Upper lobe of right lung (tissue), 1 donor: ENCODE measurements around the gene IQGAP2. TPM values are rescaled to one million over a fixed set of nuclear protein-coding genes. Genes with fewer than 3 reads are reported as not detected.

Source experiments
- ATAC-seq: fragments of 200-7000 bp; cut with Tn5 transposase; one replicate; pipeline ENCODE4 v1.9.1; 2020; ENCODE audit warnings: mild to moderate bottlenecking, moderate library complexity
- DNase-seq: peaks from one replicate; pipeline ENCODE4 v3.0.0-alpha.2; 2020
- H3K27ac ChIP-seq: fragments of 200-600 bp; one replicate; pipeline ENCODE4 v1.8.0; 2022
- H3K27me3 ChIP-seq: fragments of 200-600 bp; one replicate; pipeline ENCODE4 v1.8.0; 2022; ENCODE audit warnings: mild to moderate bottlenecking
- H3K36me3 ChIP-seq: fragments of 200-600 bp; one replicate; pipeline ENCODE4 v1.8.0; 2022
- H3K4me1 ChIP-seq: fragments of 200-600 bp; one replicate; pipeline ENCODE4 v1.8.0; 2022
- H3K4me3 ChIP-seq: fragments of 200-600 bp; one replicate; pipeline ENCODE4 v1.8.0; 2022; ENCODE audit warnings: mild to moderate bottlenecking
- H3K9me3 ChIP-seq: fragments of 200-600 bp; one replicate; pipeline ENCODE4 v1.8.0; 2022
- CTCF ChIP-seq: fragments of 200-600 bp; IDR thresholded peaks from one replicate; pipeline ENCODE4 v1.8.0; 2022; ENCODE audit warnings: antibody characterized with exemption
- intact Hi-C: fragments of 100-400 bp; cut with DNase I; formaldehyde crosslinking; loops from one replicate; pipeline ENCODE4 v1.11.0; 2022
- total RNA-seq: library from RNA; stranded (reverse); fragmentation: NEBNext Ultra II Directional; extraction: Animal tissue kit (Norgen Biotek cat#: 25700); gene quantifications from one replicate; pipeline ENCODE4 v1.2.1, GENCODE V29; 2021
- donor health status: DM: no; HTN: yes; CAD: no; lungs with severe emphysema.

The IQGAP2 gene
- total RNA-seq, 1 donor from 2014 or later: 31.0 TPM

DNA sequence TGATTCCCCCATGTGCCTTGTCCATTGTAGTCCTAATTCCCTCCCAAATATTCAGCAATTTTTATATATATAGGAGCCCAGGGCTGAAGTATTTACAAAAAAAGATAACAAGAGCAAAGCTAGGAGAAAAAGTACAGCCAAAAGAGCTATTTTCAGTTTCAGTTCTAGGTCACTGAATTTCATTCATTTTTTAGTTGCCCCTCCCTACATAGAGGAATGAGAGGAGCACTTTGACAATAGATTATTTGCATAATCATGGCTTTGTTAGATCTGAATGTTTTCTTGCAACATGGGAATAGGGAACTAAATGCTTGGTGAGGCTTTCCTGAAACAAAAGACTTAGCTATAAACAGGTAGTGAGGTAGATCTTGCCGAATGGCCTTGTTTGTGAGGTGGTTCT is 235.4 kb downstream of the IQGAP2 start:
- DNase-seq: no peak
- Histone ChIP-seq H3K4me1 (peaks cover 8% of the 10 kb centered on the region), H3K36me3 (peaks cover 10% of the 10 kb centered on the region), H3K27ac (no peak overlapping the region), H3K27me3 (no peaks in the 10 kb centered on the region), H3K9me3 (no peaks in the 10 kb centered on the region), H3K4me3 (no peak overlapping the region)
- no peak for ATAC-seq
- intact Hi-C loops: no loop called here
- TF ChIP-seq CTCF: no peak

GRCh38 chr5:76641514-76642120 is 238.5 kb downstream of the IQGAP2 start:
- TF ChIP-seq CTCF: peak; percentile 76
- ATAC-seq (peak; percentile 71), DNase-seq (no peak)
- H3K4me3 ChIP-seq: no peak overlapping the region
- peaks cover 8% of the 10 kb centered on the region for H3K4me1 ChIP-seq
- peaks cover 12% of the 10 kb centered on the region for H3K36me3 ChIP-seq
- H3K27me3 ChIP-seq: no peaks in the 10 kb centered on the region
- no peak overlapping the region for H3K27ac ChIP-seq
- intact Hi-C loops: no loop called here
- H3K9me3 ChIP-seq: no peaks in the 10 kb centered on the region

DNA sequence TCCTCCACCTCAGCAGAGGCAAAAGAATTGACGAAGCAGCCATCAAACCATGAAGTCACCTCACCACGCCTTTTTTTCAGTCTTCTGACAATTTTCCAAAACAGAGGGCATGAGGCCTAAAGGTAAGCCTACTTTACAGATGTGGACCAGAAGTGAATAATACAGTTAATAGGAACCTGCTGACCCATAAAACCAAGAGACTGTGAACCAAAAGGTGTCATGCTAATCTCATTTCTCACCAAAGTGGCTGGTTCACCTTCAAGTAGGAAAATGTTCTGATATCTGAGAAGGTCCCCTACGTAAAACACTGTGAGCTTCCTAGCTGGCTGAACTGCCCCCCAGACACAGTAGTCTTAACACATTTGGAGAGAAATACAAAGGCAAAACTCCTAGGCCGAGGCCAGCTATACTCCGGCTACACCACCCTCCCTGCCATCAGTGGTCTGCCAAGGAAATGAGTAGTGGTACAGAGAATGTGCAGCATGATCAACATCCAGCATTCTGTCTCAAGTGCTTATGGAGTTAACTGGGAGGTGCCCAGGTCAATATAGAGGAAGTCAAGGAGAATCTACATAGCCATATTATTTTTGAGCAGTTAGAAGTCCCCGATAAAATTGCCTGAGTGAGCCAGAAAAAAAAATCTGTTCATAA is 239.4 kb downstream of the IQGAP2 start:
- Histone ChIP-seq H3K4me1 (peaks cover 8% of the 10 kb centered on the region), H3K9me3 (no peaks in the 10 kb centered on the region), H3K36me3 (peaks cover 12% of the 10 kb centered on the region), H3K27ac (no peak overlapping the region), H3K27me3 (no peaks in the 10 kb centered on the region), H3K4me3 (no peak overlapping the region)
- no peak for TF ChIP-seq CTCF
- ATAC-seq: no peak
- intact Hi-C loops: no loop called here
- DNase-seq: no peak

DNA sequence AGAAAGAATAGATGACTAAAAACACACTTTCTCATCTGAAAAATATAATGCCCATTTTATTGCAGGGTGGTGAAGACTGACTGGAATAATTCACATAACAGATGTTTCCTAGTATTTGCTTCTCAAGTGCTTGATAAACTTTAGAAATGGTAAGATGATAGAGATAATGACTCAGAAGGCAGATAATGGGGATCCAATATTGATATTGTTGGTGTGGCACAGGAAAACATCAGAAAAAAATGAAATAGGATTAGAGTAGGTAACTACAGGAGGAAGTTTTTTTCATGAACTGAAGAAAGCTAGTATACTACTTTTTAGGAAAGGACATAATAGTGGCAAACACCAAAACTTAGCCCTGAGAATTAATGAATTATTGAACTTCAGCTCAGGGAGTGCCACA is 240.3 kb downstream of the IQGAP2 start:
- intact Hi-C loops: no loop called here
- H3K36me3 ChIP-seq: peaks cover 12% of the 10 kb centered on the region
- H3K4me3 ChIP-seq: no peak overlapping the region
- H3K9me3 ChIP-seq: no peaks in the 10 kb centered on the region
- no peak for ATAC-seq
- peaks cover 7% of the 10 kb centered on the region for H3K4me1 ChIP-seq
- DNase-seq: no peak
- no peak overlapping the region for H3K27ac ChIP-seq
- no peak for TF ChIP-seq CTCF
- H3K27me3 ChIP-seq: no peaks in the 10 kb centered on the region

GRCh38 chr5:76649140-76649539 is 246.1 kb downstream of the IQGAP2 start:
- Histone ChIP-seq H3K27ac (no peak overlapping the region), H3K4me1 (no peaks in the 10 kb centered on the region), H3K36me3 (no peaks in the 10 kb centered on the region), H3K9me3 (peaks cover 3% of the 10 kb centered on the region), H3K4me3 (no peak overlapping the region), H3K27me3 (no peaks in the 10 kb centered on the region)
- no peak for TF ChIP-seq CTCF
- ATAC-seq (no peak), DNase-seq (no peak)
- intact Hi-C loops: no loop called here
